Stimulated activated CD4-positive, alpha-beta T cell treated with anti-CD3 and anti-CD28 coated beads, Interleukin-15, amount 100 ng/mL, for 1 hour (primary cell): ENCODE measurements around the gene ZNF385B.
"Not testable (repeated sequence)": the region's sequence is repeated elsewhere in the genome, so short reads cannot be mapped to it uniquely, and the experiment has no call there.

Experiments used
- DNase-seq, 2 donors: peaks; one replicate each; pipeline ENCODE4 v3.0.0-alpha.2; 2020; ENCODE audit warnings: low read depth in 1 of 2, low spot score in 1 of 2

ZNF385B gene

GRCh38 chr2:179861416-179862067 is at the start of gene ZNF385B:
Gene ZNF385B (minus strand): TSS chr2:179861612.
- no peak for DNase-seq

- no peak for DNase-seq
Measured at GRCh38 chr2:179910735-179911113, 49.3 kb upstream of the ZNF385B start.

GRCh38 chr2:179909845-179910734 is 48.7 kb upstream of the ZNF385B start:
- no peak for DNase-seq

DNA sequence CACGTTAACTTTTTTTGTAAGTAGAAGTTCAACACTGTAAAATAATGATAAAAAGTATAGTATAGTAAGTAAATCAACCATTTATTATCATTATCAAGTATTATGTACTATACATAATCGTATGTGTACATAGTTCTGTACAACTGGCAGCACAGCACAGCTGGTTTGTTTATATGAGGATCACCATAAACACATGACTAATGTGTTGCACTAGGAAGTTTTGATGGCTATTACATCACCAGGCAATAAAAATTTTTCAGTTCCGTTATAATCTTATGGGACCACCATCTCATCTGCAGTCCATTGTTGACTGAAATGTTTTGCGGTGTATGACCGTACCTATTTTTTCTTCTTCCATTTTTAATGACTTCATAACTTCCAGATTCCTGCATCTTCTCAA is 39.2 kb upstream of the ZNF385B start:
- no peak for DNase-seq

GRCh38 chr2:179899666-179900065 is 38.3 kb upstream of the ZNF385B start:
- no peak for DNase-seq

GRCh38 chr2:179898873-179899272 is 37.5 kb upstream of the ZNF385B start:
- DNase-seq: no peak

DNA sequence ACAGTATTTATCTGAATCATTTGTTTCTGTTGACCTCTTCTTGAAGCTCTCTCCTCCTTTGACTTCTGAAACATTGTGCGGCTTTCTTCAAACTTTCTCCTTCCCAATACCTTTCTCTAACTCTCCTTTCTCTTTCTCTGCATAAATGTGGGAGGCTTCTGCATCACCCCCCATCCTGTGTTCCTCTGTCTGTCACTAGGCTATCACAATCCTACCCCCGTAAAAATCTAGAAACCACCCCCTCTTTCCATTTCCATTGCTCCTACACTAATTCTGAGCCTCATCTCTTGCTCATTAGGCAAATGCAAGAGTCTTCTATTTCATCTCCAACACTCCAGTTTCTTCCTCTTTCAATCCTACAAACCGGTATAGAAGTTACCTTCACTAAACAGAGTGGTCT is 32.2 kb upstream of the ZNF385B start:
- DNase-seq: no peak

DNA sequence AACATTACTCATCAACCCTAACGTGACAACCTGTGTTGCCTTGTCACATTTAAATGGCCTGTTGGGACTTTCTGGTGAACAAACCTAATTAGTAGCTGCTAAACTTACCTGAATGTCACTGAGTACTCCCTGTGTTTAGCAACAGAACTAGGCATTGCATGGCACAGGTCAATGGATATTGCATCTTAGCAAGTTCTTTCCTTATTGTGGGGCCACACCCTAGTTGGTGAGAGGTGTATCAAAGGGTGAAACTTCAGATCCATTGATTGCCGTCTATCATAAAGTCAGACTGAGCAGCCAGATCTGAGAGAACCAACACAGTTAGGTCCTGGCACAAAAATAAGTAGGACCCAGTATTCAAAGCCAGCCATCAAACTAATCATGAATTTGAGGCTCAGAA is 29.8 kb upstream of the ZNF385B start:
- DNase-seq: no peak

DNA sequence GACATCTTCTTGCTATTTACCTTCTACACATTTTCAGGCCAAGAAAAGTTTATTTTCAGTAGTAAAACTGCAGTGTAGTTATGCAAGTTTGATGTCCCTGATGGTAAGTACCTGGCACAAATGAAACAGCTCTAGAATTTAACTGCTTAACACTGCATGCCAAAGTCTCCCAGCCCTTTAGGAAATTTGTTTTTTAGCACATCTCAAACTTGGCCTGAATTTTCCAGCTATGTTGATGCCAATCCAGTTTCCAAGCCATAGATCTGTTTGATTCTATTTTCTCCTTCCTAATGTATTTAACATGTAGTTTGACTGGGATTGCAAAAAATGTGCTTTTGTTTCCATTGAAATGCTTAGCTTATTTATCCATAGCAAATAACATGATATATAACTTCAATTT is 29.3 kb upstream of the ZNF385B start:
- DNase-seq: no peak

DNA sequence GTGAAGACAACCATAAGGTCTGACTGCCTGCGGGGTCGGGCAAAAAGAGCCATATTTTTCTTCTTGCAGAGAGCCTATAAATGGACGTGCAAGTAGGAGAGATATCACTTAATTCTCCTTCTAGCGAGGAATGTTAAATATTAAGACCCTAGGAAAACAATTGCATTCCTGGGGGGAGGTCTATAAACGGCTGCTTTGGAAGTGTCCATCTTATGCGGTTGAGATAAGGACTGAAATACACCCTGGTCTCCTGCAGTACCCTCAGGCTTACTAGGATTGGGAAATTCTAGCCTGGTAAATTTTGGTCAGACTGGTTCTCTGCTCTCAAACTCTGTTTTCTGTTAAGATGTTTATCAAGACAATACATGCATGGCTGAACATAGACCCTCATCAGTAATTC is 27.2 kb upstream of the ZNF385B start:
- DNase-seq: not testable (repeated sequence)

DNA sequence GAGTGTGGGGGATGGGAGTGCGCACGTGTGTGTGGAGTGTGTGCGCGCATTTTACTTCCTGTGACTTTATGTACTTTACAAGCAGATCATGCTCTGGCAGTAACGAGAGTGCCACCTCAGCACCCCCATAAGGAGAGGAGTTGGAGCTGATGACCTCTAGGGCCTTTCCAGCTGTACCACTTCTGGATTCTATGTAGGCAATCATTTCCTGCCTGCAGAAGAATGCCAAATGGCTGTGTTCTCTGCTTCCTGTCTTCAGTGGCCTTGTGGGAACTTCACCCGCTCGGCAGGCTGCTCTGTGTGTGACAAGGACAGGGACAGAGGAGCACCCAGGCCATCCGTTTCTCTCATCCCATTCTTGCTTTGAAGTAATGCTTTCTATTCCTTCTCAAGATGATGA is 22.8 kb upstream of the ZNF385B start:
- no peak for DNase-seq

- no peak for DNase-seq
Measured at GRCh38 chr2:179882851-179883806, 21.7 kb upstream of the ZNF385B start.

GRCh38 chr2:179877601-179878364 is 16.4 kb upstream of the ZNF385B start:
- no peak for DNase-seq

GRCh38 chr2:179876266-179876665 is 14.9 kb upstream of the ZNF385B start:
- no peak for DNase-seq

DNA sequence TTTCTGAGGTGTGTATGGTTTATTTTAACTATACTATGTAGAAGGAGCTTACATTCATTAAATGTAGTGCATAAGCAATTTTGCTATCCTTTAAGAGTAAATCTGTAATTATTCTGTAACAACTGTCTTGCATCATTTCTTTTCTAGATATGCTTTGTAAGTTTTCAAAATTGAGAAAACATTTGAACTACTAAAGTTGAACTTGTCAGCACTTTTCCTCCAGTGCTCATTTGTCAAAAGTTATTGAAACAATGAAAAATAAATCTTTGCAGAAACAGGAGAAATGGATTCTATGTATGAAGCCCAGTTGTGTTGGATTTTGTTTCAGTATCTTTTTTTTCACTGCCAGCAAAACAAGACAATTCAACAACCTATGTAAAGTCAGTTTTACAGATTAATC is 14.5 kb upstream of the ZNF385B start:
- no peak for DNase-seq

- DNase-seq: no peak
Measured at GRCh38 chr2:179862898-179863458, 1.6 kb upstream of the ZNF385B start.

GRCh38 chr2:179861027-179861415 is 391 bp downstream of the ZNF385B start:
- DNase-seq: no peak

DNA sequence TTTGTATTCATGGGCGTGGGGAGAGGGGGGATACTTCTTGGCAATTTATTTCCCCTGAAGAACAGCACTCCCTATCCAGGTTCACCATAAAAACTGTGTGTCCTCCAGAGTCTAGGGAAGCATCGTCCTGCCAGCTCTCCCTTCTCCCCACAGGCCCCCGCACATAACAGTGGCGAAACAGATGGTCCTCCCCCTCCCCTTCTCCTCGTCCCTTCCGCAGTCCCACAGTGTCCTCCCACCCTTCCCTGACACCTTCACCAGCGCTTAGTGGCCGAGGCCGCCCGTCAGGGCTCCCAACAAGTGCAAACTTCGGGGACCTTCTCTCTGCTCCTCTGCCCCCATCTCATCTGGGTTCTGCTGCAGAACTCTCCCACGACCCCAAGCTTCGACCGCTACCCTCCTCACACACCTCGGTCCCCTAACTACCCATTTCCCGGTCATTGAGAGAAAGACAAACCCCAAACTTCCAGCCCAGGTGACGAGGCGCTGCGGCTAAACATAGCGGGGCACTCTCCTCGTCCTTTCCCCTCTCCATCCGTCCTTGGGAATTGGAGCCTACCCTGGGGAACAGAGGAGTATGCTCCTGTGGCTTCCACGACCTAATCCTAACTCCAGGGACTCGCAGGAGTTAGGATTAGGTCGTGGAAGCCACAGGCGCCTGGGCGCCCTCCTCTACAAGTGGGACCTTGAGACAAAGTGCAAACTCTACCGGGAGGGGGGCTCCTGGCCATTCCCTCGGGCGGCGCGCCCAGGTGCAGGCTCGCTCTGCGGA is 971 bp downstream of the ZNF385B start:
- DNase-seq: no peak

GRCh38 chr2:179859523-179859922 is 1.9 kb downstream of the ZNF385B start:
- no peak for DNase-seq

DNA sequence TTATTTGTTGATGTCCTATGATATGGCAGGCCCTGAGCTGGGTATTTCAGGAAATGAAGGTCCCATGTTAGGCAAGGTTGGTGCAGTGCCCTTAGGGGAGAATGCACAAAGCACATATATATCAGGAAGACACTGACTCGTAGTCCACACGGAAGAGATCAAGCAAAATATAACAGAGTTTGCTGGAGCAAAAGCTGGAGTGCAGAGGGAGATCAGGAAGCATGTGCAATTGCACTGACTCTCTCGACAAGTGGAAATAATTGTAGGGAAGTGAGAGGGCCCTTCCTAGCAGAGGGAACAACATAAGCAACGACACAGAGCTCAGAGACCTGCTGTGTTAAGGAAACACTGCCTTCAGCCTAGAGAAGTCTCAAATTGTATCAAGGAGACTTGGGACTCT is 4.2 kb downstream of the ZNF385B start:
- no peak for DNase-seq
